ENCODE data around the gene ZNF525.
A peak's percentile ranks its signal among the peaks of the same experiment; 100 is the strongest.

GRCh38 chr19:53431399-53432087 is 66.0 kb downstream of the ZNF525 start, which contains the start of gene ZNF761:
- peak in 10 of 12 donors; percentile 37 to 68 (median 54) for TF ChIP-seq CTCF (IDR thresholded peaks at IDR 0.05)
- TF ChIP-seq POLR2A (IDR thresholded peaks at IDR 0.05), result peak in 1 of 2 donors; percentile 75
